Fibroblast of the aortic adventitia (primary cell): ENCODE results near the gene CEACAM16. TPM values are rescaled to one million over a fixed set of nuclear protein-coding genes. Genes with fewer than 3 reads are reported as not detected.

Source experiments
- DNase-seq: peaks from one replicate; pipeline ENCODE4 v3.0.0-alpha.2; 2010; ENCODE audit warnings: low read depth
- H3K4me3 ChIP-seq: 2 replicates; pipeline ENCODE4 v1.5.1; 2011; ENCODE audit warnings: low read depth, mild to moderate bottlenecking, control low read depth, low read length, moderate library complexity
- total RNA-seq: library from RNA; depleted of rRNA; stranded (reverse); fragments of >200 nt; gene quantifications from 2 replicates; pipeline ENCODE4 v1.2.3, GENCODE V29; 2012; ENCODE audit warnings: low replicate concordance
- TF ChIP-seq, protein P1 (sequence below): IDR thresholded peaks from 2 replicates; pipeline ENCODE4 v1.5.1; 2011; ENCODE audit warnings: mild to moderate bottlenecking, low read length, control low read depth, inconsistent platforms; ENCODE audit not compliant: insufficient read depth

Gene CEACAM16
- total RNA-seq, 1 donor, result not detected

DNA sequence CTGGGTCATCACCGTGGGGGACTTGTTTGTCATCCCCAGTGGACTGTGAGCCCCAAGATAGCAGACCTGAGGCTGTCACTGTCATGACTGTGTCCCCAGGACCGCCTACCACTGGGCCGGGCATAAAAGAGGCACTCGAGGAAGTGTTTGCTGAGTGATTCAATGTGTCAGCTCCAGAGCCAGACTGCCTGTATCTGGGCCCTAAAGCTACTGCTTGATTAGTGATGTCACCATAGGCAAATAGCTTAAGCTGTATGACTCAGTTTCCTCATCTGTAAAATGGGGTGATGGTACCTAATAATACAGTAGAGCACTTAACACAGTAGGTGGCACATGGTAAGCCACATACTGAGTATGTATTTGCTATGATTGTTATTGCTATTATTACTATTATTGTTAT, 38.9 kb upstream of the CEACAM16 start:
- H3K4me3 ChIP-seq, result no peak overlapping the region
- TF ChIP-seq, protein P1, sequence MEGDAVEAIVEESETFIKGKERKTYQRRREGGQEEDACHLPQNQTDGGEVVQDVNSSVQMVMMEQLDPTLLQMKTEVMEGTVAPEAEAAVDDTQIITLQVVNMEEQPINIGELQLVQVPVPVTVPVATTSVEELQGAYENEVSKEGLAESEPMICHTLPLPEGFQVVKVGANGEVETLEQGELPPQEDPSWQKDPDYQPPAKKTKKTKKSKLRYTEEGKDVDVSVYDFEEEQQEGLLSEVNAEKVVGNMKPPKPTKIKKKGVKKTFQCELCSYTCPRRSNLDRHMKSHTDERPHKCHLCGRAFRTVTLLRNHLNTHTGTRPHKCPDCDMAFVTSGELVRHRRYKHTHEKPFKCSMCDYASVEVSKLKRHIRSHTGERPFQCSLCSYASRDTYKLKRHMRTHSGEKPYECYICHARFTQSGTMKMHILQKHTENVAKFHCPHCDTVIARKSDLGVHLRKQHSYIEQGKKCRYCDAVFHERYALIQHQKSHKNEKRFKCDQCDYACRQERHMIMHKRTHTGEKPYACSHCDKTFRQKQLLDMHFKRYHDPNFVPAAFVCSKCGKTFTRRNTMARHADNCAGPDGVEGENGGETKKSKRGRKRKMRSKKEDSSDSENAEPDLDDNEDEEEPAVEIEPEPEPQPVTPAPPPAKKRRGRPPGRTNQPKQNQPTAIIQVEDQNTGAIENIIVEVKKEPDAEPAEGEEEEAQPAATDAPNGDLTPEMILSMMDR, result no peak
- DNase-seq, result no peak

DNA sequence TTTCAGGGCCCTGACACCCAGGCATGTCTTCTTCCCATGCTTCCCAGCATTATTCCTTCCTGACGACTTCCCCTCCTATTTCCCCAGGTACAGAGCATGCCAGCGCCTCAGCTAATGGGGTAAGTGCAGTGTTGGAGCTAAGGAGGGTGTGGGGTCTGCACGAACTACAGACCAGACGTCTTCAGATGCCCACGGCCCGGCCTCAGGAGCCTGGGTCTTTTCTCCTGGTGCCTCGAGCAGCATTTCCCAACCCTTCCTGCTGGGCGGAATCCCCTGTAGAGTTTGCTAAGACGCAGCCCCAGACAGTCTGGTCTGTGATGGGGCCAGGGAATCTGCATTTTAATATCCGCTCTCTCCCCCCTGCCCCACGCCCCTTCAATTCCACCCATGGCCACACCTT, 37.7 kb upstream of the CEACAM16 start:
- H3K4me3 ChIP-seq, result no peak overlapping the region
- DNase-seq, result no peak
- TF ChIP-seq, protein P1, result no peak

DNA sequence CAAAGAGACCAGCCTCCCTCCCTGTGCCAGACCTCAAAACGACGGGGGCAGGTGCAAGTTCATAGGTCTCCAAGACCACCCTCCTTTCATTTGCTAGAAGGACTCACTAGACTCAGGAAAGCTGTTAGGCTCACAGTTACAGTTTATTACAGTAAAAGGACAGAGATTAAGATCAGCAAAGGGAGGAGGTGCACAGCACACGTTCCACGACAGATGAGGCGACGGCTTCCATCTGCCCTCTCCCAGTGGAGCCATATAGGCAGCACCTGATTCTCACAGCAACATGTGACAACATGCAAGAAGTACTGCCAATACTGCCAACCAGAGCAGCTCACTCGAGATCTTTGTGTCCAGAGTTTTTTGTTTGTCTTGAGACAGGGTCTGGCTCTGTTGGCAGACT, 37.0 kb upstream of the CEACAM16 start:
- DNase-seq, result no peak
- TF ChIP-seq, protein P1, result no peak

DNA sequence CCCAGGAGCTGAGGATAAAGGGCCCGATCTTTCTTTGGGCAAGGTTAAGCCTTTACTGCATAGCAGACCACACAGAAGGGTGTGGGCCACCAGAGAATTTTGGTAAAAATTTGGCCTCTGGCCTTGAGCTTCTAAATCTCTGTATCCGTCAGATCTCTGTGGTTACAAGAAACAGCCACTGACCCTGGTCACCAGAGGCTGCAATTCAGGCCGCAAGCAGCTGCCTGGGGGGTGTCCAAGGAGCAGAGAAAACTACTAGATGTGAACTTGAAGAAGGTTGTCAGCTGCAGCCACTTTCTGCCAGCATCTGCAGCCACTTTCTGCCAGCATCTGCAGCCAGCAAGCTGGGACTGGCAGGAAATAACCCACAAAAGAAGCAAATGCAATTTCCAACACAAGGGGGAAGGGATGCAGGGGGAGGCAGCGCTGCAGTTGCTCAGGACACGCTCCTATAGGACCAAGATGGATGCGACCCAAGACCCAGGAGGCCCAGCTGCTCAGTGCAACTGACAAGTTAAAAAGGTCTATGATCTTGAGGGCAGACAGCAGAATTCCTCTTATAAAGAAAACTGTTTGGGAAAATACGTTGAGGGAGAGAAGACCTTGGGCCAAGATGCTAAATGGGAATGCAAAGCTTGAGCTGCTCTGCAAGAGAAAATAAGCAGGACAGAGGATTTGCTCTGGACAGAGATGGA, 36.1 kb upstream of the CEACAM16 start:
- TF ChIP-seq, protein P1, result no peak

More for the DNA sequence above, 37.0 kb upstream of the CEACAM16 start:
- no peak overlapping the region for H3K4me3 ChIP-seq

DNA sequence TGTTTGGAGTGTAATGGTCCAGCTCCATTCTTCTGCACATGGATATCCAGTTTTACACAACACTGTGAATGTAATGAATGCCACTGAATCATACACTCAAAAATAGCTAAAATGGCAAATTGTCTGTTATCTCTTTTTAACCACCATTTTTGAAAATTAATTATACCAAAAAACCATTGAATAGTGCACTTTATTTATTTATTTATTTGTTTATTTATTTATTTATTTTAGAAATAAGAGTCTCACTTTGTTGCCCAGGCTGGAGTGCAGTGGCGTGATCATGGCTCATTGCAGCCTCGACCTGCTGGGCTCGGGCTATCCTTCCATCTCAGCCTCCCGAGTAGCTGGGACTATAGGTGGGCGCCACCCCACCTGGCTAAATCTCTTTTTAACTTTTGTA, 35.0 kb upstream of the CEACAM16 start:
- no peak for DNase-seq
- TF ChIP-seq, protein P1, result no peak
- H3K4me3 ChIP-seq, result no peak overlapping the region

More for the DNA sequence above, 36.1 kb upstream of the CEACAM16 start:
- DNase-seq, result peak; percentile 55
- H3K4me3 ChIP-seq, result no peak overlapping the region

DNA sequence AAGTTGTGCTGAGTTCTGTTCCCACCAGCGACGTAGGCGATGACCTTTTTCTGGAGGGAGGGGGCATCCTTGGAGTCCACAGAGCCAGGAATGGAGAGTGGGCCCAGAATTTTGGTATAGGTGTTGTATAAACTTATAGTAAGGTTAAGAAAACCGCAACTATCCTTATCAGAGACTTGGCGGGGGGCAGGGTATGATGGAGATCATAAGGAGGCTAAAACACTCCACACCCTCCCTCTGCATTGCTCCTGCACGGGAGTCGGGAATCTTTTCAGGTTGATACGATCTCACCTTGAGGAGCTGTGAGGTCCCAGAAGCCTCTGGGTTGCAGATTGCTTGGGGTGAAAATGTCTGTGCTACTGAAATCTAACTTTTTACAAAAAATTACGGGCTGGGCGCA, 34.0 kb upstream of the CEACAM16 start:
- no peak for DNase-seq
- TF ChIP-seq, protein P1, result no peak

More for the DNA sequence above, 34.0 kb upstream of the CEACAM16 start:
- no peak overlapping the region for H3K4me3 ChIP-seq
